Stimulated activated CD4-positive, alpha-beta T cell treated with anti-CD3 and anti-CD28 coated beads, Interleukin-4, amount 100 ng/mL, for 1 hour (primary cell): Measurements from ENCODE around the gene ARFIP1.
"Not testable (repeated sequence)": the region's sequence is repeated elsewhere in the genome, so short reads cannot be mapped to it uniquely, and the experiment has no call there.

ENCODE experiments used
- DNase-seq: peaks from one replicate; pipeline ENCODE4 v3.0.0-alpha.2; 2020

ARFIP1 gene, protein sequence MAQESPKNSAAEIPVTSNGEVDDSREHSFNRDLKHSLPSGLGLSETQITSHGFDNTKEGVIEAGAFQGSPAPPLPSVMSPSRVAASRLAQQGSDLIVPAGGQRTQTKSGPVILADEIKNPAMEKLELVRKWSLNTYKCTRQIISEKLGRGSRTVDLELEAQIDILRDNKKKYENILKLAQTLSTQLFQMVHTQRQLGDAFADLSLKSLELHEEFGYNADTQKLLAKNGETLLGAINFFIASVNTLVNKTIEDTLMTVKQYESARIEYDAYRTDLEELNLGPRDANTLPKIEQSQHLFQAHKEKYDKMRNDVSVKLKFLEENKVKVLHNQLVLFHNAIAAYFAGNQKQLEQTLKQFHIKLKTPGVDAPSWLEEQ

GRCh38 chr4:152779513-152780266 is at the start of gene ARFIP1, which contains the start of gene TIGD4:
TSS of gene ARFIP1 (plus strand) at chr4:152779954. CDS start at chr4:152829634, 49,680 bp downstream.
TSS of gene TIGD4 (minus strand) at chr4:152779730. CDS start at chr4:152771004, 8,726 bp downstream.
- peak; percentile 91 for DNase-seq

- DNase-seq, result no peak
Observed at GRCh38 chr4:152731997-152732396, 47.8 kb upstream of the ARFIP1 start.

- no peak for DNase-seq
Observed at GRCh38 chr4:152734015-152734698, 45.6 kb upstream of the ARFIP1 start.

GRCh38 chr4:152734699-152735050 is 45.1 kb upstream of the ARFIP1 start:
- DNase-seq, result no peak

DNA sequence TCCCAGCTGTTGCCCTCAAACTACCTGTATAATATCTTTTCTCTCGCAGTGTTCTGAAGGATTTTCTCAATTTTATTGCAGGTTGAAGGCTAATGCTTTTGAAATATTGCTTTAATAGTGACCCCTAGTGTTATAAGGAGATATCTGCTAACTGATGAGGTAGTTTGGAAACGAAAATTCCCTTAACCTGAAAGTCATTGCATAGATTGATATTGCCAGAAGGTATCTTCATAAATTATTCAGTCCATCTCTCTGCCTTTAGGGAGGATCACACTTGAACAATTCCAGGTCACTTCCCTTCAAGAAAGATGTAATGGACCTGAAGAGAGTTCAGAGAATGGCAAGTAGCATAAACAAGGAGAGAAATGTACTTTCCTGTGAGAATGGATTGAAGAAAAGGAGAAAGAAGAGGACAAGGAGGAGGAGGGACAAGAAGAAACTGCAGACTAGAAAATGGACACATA is 44.3 kb upstream of the ARFIP1 start:
- DNase-seq, result no peak

GRCh38 chr4:152735906-152736305 is 43.8 kb upstream of the ARFIP1 start:
- no peak for DNase-seq

DNA sequence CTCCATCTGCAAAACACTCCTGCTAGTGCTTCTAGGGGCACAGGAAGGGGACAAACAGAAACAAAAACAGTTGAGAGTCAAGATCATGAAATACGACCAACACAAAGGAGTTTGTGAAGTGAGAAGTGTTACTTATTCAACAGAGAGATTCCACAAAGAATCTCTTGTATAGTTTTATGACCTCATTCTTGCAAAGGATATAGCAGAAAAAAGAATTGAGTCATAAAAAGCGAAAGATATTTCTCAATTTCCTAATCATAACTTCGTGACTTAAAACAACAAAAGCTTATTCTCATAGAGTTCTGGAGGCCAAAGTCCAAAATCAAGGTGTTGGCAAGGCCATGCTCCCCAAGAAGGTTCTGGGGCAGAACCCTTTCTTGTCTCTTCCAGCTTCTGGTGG is 40.9 kb upstream of the ARFIP1 start:
- DNase-seq, result no peak

DNA sequence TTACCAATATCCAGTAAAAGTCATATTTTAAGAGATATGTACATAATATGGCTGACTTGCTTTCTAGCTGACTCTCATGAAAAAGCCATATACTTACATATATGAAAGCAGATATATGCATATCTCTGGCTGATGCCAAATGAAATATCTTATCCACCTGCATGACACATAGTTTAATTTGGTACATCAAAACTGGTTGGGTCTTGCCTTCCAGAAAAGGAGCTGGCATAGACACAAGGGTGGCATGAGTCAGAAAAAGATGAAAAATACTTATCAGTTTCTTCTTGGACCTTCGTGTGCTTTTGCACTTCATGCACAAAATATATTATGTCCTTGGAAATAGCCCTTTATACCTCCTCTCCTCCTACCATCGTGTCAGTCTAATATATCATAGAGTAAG is 32.3 kb upstream of the ARFIP1 start:
- DNase-seq, result no peak

- DNase-seq, result no peak
Observed at GRCh38 chr4:152748619-152749018, 31.1 kb upstream of the ARFIP1 start.

DNA sequence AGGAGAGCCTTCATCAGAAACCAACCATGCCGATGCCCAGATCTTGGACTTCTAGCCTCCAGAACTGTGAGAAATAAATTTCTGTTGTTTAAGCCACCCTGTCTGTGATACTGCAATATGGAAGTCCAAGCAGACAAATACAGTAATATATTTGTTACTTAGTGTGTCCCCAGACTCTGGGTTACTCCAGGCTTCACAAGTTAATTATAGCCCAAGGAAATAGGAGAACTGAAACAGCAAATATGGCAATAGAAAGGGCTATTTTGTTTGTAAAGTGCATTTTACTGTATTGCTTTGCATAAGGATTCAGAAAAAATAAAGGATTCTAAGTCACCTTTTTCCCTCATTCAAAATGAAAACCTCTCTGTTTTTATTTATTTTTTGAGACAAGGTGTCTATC is 16.0 kb upstream of the ARFIP1 start:
- DNase-seq, result no peak

GRCh38 chr4:152765069-152765737 is 14.6 kb upstream of the ARFIP1 start:
- not testable (repeated sequence) for DNase-seq

GRCh38 chr4:152771741-152772533 is 7.8 kb upstream of the ARFIP1 start:
- no peak for DNase-seq

DNA sequence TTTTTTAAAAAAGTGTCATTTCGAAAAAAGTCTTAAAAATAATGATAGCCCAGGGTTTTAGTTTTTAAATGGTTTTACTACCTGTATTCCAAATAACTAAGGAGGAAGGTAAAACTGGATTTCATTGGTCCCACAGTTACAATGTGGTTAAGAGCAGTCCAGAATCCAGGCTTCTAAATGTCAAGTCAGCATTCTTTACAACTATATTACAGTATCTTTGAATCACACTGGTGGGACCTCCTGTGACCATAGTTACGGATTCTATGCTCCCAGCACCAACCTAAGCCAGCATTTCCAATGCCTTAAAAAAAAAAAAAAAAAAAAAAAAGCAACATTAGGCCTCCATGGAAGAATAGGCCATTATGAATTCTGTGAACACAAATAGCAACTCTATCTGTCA is 6.4 kb upstream of the ARFIP1 start:
- DNase-seq, result no peak

DNA sequence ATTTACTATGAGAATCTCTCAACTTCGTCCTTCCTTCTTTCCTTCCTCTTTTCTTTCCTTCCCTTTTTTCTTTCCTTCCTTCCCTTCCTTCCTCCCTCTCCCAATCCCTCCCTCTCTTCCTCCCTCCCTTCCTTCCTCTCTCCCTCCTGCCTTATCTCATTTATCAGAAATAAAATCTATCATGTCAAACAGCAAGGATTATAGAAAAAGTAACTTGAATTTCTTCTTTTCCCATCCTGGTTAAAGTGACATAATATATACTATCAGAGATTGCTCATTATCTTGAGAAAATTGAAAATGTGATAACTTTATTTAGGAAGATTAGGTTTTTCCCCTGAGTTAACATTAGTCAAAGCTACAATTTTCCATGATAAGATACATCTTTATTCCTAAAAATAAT is 5.8 kb upstream of the ARFIP1 start:
- no peak for DNase-seq

DNA sequence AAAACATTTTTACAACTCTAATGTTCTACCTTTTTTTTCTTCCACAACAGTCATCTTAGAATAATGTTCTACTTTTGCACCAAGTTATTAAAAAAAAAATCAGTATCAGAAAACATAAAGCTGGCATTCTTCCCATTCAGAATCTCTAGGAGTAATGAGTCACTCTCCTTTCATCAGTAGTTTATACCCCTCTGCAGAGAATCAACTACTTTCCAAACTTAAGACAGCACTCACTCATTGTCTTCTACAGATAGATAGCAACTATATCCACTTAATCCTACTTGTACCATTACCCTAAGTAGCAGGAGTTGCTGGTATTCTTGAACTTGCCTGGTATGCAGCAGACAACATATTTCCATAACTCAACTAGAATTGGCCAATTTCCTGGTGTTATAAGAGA is 3.4 kb upstream of the ARFIP1 start:
- no peak for DNase-seq

DNA sequence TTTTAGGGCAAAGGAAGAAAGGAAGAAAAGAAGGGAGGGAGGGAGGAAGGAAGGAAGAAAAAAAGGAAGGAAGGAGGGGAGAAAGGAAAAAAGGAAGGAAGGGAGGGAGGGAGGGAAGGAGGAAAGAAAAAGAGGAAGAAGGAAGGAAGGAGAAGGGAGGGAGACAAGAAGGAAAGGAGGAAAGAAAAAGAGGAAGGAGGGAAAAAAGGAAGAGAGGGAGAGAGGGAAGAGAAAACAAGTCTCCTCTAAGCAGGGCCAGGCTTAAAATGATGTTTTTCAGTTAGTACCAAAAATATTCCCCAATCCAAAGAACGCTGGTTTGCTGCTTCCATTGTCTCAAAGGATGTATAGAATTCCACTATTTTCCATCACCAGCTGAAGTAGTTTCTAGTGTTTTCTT is 2.3 kb upstream of the ARFIP1 start:
- DNase-seq, result no peak

DNA sequence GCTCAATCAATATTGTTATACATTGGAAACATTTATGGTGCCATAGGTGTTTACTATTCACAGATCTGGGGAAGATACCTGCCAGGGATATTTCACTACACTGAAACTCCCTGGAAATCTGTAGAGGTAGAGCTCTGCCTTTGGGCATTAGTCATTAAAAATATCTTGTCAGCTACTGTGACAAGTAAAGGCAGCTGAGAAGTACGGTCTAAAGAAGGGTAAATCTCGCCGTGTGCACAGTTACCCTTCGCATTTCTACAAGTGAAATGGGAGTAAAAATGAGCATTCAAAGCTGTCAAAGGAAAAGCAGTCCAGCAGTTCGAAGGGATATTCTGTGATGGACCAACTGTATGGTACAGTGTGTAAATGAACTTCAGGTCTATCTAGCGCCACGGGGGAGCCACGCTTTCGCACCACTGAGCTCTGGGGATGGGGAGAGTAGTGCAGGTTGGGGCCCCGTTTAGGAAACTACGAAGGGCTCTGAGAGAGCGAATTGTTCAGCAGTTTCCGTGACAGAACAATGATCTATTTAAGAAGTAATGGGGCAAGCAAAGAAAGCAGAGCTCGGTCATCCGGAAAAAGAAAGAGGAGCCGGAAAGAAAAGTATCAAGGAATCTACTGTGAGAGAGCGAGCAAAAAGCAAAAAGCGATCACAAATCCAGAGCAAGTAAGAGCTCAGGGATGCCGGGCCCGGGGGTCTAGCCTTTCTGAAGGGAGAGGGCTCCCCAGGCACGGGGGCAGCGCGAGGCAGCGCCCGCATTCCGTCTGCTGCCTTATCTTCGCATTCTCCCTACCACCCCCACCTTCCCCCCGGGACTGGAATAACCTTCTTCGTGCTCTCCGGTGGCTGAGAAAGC is 870 bp upstream of the ARFIP1 start:
- peak; percentile 17 for DNase-seq

DNA sequence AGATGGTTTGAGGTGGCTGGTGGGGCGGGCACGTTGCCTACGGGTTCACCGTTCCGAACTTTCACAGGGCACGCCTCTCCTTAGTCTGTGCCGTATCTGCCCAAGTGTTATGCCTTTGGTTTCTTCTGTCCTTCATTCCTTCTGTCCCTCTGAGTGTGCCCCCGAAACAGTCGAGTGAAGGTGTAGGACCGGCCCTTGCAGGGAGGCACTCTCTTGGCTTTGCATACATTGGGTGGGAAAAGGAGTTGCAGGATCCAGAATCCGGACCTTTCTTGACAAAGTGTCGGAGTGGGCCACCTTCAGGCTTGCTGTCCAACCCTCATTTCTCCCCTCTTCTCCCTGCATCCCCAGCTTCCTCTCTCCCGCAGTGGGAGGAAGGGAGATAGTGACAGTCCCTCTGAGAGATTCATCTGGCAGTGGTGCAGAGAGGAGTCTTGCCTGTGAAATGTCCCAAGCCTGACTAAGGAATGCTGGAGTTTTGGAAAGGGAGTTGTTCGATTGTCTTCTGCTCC is 569 bp downstream of the ARFIP1 start:
- no peak for DNase-seq

- no peak for DNase-seq
Observed at GRCh38 chr4:152784490-152785350, 5.0 kb downstream of the ARFIP1 start.
